ENCODE data around the gene JAKMIP1. TPM values are rescaled to one million over a fixed set of nuclear protein-coding genes. Genes with fewer than 3 reads are reported as not detected.

JAKMIP1 gene
- total RNA-seq, 1 donor from 2014 or later: 0.89 TPM

DNA sequence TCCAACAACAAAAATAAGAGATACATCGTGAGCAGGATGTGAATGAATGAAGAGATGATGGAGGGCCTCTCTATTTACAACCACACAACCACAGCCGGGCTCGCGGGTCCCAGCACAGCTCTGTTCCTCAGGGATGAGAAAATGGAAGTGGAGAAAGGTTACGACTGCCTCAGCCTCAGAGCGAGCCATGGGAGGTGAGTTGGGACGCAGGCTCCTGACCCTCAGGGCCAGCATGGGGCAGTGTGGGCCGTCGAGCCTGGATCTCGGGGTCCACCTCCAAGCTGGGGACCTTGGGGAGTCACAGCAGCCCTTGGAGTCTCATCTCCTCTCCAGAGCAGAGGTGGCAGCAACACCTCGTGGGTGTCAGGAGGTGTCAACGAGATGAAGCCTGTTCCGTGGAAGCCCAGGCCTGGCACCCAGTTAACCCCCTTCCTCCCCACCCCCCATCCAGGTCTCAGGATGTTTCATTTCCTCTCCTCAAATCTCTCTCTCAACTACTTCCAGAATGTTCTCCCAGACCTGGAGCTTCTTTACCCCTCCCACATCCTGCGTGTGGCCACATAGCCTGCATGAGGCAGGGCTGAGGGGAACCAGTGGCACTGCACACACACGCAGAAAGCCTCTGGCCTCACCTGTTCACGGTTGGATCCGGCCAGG is 208.1 kb downstream of the JAKMIP1 start:
- Mint-ChIP-seq H3K27ac (no peak overlapping the region), H3K4me1 (ENCODE audit: low read depth) (no peaks in the 10 kb centered on the region), H3K36me3 (ENCODE audit: insufficient read depth) (no peaks in the 10 kb centered on the region), H3K4me3 (ENCODE audit: low read depth) (no peak overlapping the region), H3K27me3 (peaks cover 50% of the 10 kb centered on the region), H3K9me3 (ENCODE audit: low read depth) (no peaks in the 10 kb centered on the region)
- no peak for DNase-seq (ENCODE audit: low spot score, unreplicated experiment)
- TF ChIP-seq, protein P1, sequence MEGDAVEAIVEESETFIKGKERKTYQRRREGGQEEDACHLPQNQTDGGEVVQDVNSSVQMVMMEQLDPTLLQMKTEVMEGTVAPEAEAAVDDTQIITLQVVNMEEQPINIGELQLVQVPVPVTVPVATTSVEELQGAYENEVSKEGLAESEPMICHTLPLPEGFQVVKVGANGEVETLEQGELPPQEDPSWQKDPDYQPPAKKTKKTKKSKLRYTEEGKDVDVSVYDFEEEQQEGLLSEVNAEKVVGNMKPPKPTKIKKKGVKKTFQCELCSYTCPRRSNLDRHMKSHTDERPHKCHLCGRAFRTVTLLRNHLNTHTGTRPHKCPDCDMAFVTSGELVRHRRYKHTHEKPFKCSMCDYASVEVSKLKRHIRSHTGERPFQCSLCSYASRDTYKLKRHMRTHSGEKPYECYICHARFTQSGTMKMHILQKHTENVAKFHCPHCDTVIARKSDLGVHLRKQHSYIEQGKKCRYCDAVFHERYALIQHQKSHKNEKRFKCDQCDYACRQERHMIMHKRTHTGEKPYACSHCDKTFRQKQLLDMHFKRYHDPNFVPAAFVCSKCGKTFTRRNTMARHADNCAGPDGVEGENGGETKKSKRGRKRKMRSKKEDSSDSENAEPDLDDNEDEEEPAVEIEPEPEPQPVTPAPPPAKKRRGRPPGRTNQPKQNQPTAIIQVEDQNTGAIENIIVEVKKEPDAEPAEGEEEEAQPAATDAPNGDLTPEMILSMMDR (IDR thresholded peaks at IDR 0.05; ENCODE audit: unreplicated experiment): no peak

DNA sequence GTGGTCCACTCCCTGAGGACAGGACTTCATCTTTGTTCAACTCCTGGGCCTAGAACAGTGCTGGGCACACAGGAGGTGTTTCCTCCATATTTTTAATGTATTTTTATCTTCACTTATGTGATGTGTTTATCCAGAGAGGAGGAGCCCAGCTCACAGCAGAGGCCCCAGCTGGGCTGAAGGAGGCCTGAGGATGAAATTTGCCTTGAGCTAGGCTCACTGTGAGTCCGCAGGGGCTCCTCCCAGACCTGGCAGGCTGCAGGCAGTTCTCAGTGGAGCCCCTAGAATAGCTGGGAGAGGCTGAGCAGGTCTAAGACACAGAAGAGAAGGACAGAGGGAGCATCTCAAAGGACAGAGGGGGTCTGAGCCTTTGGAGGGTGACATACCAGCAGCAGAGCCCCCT is 208.9 kb downstream of the JAKMIP1 start:
- no peak for DNase-seq (ENCODE audit: low spot score, unreplicated experiment)
- H3K4me1 Mint-ChIP-seq (ENCODE audit: low read depth): no peaks in the 10 kb centered on the region
- peaks cover 44% of the 10 kb centered on the region for H3K27me3 Mint-ChIP-seq

DNA sequence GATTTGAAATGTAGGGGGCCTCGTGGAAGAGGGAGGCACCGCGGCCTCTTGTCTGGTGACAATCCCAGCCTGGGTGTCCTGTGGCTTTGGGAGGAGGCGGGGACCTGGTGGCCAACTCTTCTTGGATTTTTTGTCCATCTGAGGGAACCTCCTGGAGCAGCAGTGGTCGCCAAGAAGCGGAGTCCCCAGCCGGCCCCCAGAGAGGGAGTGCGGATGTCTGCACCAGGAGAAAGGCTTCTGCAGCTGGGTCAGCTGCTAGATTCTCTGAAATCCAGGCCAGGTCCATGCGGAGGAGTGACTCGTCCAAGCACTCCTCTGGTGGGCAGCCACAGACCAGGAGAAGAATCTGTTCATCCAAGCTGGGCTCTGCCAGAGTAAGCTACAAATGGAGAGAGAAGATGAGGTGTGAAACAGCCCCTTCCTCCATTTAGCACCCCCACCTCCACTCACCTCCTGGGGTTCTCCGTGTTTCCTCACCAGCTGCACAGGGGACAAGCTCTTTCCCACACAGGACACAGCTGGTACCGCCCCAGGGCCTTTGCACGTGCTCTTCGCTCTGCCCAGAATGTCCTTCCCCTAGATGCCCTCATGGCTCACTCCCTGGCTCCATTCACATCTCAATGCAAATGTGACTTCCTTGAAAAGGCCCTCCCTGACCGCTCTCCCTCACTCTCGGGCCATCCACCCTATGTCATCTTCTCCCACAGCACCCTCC is 209.7 kb downstream of the JAKMIP1 start:
- H3K27ac Mint-ChIP-seq: no peak overlapping the region
- H3K4me3 Mint-ChIP-seq (ENCODE audit: low read depth): no peak overlapping the region
- H3K36me3 Mint-ChIP-seq (ENCODE audit: insufficient read depth): no peaks in the 10 kb centered on the region
- TF ChIP-seq, protein P1 (IDR thresholded peaks at IDR 0.05; ENCODE audit: unreplicated experiment): no peak
- H3K9me3 Mint-ChIP-seq (ENCODE audit: low read depth): no peaks in the 10 kb centered on the region
- H3K27me3 Mint-ChIP-seq: peaks cover 39% of the 10 kb centered on the region
- H3K4me1 Mint-ChIP-seq (ENCODE audit: low read depth): no peaks in the 10 kb centered on the region
- no peak for DNase-seq (ENCODE audit: low spot score, unreplicated experiment)

More for the DNA sequence above, 208.9 kb downstream of the JAKMIP1 start:
- no peak overlapping the region for H3K4me3 Mint-ChIP-seq (ENCODE audit: low read depth)
- no peak overlapping the region for H3K27ac Mint-ChIP-seq
- H3K9me3 Mint-ChIP-seq (ENCODE audit: low read depth): no peaks in the 10 kb centered on the region
- H3K36me3 Mint-ChIP-seq (ENCODE audit: insufficient read depth): no peaks in the 10 kb centered on the region
- TF ChIP-seq, protein P1 (IDR thresholded peaks at IDR 0.05; ENCODE audit: unreplicated experiment): no peak

DNA sequence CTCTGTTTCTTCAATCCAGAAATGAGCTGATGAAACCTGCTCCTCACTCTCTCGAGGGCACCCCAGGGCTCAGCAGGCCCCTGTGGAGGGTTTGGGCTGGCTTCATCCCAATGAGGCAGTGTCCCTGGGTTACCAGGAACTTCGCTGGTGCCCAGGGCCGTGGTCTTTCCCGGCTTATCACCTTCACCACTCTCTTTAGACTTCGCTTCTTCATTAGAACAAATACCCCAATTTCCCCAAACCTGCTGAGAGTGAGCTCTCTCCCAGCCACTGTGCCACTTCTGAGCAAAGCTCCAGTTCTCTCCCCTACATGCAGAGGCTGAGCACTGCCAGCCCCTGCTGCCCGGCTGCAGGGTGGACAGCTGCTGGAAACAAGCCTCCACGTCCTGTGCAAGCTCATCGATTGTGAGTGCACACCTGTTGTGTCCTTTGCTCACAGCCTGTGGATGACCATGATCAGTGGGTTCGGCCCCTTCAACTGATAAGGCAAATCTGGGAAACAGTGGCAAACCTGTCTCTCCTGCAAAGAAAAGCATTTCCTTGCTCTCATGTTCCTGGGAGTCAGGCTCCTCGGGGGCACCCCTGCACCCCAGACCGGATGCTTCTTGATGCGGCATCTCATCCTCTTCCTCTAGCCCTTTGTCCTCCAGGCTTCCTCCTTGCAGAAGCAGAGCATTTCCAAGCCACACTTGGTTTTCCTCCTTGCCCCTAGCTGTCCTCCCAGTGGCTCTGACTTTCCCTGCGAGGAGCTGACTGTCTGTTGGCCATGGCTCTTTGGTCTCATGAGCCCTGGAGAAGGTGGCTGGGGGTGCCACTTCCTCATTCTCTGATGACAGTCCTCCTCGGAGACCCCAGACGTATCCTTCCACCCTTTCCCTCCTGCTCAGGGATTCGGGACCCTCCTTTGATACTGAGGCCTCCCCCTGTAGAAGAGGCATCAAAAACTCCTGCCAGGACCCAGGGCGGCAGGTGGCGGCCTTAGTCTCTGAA is 210.8 kb downstream of the JAKMIP1 start:
- Mint-ChIP-seq H3K9me3 (ENCODE audit: low read depth) (peaks cover 7% of the 10 kb centered on the region), H3K4me1 (ENCODE audit: low read depth) (no peaks in the 10 kb centered on the region), H3K27ac (no peak overlapping the region), H3K27me3 (peaks cover 35% of the 10 kb centered on the region), H3K4me3 (ENCODE audit: low read depth) (no peak overlapping the region), H3K36me3 (ENCODE audit: insufficient read depth) (no peaks in the 10 kb centered on the region)
- TF ChIP-seq, protein P1 (IDR thresholded peaks at IDR 0.05; ENCODE audit: unreplicated experiment): no peak
- no peak for DNase-seq (ENCODE audit: low spot score, unreplicated experiment)

Measured in progenitor cell of endocrine pancreas (in vitro differentiated cells).